ENCODE measurements around the gene XYLT2.
"Not testable (repeated sequence)": the region's sequence is repeated elsewhere in the genome, so short reads cannot be mapped to it uniquely, and the experiment has no call there.

XYLT2 gene

DNA sequence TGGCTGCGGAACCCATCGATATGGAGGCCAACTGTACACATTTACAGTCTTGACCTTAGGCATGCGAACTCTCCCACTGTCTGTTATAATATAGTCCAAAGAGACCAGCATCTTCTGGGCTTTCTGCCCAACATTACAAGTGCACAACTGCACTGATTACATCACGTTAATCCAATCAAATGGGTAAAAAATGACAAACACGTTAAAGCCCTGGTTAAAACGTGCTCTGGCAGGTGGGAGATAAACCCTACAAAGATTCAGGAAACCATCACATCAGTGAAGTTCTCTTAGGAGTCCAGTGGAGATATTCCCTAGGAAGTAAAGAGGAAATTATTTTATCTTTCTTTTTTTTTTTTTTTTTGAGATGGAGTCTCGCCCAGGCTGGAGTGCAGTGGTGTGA is 23.7 kb upstream of the XYLT2 start:
- no peak for DNase-seq

DNA sequence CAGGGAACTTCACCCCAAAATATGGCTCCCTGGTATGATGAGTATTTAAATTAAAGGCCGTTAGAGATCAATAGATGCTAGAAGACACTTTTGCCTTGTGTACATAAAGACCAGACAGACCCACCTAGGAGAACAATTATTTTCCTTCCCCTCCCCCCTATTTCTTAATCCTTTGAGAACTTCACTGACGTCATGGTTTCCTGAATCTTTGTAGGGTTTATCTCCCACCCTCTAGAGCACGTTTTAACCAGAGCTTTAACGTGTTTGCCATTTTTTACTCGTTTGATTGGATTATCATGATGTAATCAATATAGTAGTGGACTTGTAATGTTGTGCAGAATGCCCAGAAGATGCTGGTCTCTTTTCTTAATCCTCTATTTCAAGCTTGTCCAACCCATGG is 22.9 kb upstream of the XYLT2 start:
- no peak for DNase-seq

- no peak for DNase-seq
Observed at GRCh38 chr17:50325906-50326305, 20.0 kb upstream of the XYLT2 start.

DNA sequence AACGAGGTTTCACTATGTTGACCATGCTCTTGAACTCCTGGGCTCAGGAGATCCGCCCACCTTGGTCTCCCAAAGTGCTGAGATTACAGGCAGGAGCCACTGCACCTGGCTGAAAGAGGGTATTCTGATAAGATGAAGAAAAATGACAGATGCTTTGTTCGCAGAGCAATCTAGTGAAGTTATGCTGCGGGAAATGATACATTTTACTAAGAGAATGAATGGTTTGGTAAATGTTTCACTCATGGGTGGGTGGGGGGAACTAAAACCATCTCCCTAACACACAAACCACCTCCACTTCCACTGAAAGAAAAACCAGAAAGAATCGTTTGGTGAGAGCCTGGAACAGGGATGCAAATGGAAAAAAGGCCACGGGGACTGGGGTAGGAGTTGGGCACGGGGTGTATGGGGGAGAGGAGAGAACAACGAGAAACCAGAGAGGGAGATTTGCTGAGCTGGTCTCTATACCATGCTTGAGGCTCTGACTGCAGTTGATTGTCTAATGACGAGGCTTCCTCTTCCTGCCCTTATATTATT is 19.0 kb upstream of the XYLT2 start:
- no peak for DNase-seq

GRCh38 chr17:50328363-50329325 is 17.3 kb upstream of the XYLT2 start:
- DNase-seq: no peak

- DNase-seq: no peak
Observed at GRCh38 chr17:50329716-50330115, 16.2 kb upstream of the XYLT2 start.

GRCh38 chr17:50330151-50330775 is 15.7 kb upstream of the XYLT2 start:
- no peak for DNase-seq

DNA sequence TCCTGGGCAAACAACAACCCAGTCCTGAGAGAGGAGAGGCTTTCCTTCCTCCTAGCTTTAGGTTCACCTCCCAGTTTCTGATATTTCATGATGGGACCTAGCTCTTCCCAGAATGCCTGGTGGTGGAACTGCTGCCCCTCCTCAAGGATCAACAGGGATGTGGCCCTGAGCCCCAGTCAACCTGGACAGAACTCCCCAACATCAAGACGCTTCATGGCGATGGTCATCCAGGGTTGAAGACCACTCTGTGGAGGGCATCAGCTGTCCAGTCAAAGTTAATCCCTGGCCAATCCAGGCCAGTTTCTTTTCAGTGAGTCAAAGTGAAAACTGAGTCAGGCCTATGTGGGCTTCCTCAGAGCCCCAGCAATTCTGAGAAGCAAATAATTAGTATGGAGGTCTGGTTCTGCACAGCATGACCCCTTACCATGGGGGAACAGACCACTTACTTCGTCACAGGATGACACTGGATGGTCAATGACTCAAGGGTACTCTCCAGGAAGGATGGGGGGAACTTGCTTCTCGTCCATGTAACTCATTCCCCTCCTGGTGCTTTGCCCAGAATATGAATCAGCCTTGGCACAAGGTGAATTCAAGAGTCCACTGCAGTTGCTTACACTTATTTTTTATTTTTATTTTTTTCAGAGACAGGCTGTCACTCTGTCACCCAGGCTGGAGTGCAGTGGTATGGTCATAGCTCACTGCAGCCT is 14.7 kb upstream of the XYLT2 start:
- DNase-seq: no peak

GRCh38 chr17:50332196-50332595 is 13.7 kb upstream of the XYLT2 start:
- DNase-seq: no peak

- not testable (repeated sequence) for DNase-seq
Observed at GRCh38 chr17:50333291-50334057, 12.5 kb upstream of the XYLT2 start.

- DNase-seq: no peak
Observed at GRCh38 chr17:50337956-50338355, 8.0 kb upstream of the XYLT2 start.

DNA sequence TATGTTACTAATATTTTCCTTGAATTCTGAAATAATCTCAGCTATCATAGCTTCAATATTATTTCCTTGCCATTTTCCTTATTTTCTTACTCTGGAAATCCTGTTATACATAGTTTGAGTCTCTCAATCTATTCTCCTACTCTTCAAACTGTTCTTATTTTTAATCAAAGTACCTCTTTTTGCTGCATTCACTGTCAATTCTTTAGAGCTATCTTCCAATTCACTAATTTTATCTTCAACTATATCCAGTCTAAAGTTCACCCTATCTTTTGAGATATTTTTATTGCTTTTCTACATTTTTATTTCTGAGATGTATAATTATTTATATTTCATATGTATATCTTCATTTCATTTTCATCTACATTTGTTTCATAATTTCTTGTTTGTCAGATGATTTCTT is 7.3 kb upstream of the XYLT2 start:
- no peak for DNase-seq

DNA sequence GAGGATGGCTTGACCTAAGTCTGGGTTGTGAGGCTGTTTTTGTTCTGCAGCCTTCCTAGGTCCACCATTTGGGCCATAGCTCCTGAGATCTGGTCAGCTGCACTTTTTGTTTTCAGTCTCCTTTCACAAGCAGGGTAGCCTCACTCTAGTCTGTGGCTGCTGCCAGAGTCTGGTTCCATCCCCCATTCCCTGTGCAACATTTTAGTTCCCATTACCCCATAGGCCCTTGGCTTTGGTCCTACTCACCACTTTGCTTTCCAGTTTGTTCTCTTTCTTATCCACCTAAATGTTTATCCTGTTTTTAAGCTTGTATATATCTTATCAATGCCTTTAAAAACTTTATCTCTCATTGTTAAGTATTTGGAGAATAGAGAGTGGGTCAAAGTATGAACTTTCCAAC is 6.5 kb upstream of the XYLT2 start:
- no peak for DNase-seq

DNA sequence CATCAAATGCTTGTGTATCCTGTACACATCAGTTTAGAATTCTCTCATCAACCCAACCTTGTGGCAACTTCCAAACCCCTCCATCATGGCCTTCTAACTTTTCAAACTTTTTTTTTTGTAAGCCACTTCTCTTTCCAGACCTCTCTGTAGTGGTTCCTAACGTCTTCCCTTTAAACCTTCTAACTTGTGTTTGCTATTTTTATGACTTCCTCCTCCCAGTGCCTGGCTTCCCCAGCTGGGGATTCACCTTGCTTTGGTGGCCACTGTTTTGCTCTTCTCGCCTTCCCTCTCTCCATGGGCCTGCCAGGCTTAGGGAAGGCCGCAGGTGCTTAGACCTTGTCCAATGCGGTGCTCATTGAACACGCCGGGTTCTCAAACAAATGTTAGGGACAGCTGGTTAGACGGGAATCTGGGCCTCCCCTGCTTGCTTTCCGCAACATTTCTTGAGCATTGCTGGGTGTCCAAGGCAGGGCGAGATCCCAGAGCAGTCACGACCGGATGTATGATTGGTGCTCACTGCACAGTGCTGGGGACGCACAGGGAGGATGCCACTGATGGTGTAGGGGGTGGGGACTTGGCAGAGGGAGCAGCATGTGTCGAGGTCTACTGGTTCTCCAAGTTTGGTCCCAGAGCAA is 1.1 kb upstream of the XYLT2 start:
- no peak for DNase-seq

- peak; percentile 43 to 57 for DNase-seq
Observed at GRCh38 chr17:50346313-50347116, 589 bp downstream of the XYLT2 start.

DNA sequence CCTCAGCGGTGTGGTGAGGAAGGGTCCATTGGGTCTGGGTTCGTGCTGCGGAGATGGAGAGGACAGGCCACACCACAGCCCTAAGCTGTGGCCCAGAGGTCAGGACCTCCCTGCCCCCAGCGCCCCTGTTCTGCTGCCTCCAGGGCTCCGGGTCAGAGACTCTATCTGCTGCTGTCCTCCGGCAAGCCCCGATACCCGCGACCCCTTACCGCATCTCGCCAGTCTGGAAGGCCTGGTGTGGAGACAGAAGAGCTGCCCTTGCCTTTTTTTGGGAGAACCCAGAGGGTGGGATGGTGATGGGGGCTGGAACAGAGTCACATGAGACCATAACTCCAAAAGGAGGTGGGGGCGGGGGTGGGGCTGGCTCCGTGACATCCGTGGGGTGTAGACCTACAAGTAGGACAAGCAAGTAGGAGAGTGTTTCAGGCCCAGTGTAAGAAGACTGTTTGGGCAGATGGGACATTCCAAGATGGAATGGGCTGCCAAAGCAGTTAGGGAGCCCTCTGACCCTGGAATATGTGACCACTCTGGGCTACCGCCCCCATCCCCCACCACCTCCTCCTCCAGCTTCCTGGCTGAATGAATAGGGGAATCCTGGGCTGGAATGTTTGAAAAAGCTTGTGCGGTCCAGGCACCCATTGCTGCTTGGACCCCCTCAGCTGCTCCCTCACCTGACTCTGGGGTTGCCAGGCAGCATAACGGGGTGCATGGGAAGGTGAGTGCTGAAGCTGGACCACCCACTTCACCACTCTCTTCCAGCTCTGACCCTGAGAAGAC is 1.4 kb downstream of the XYLT2 start:
- no peak for DNase-seq

- DNase-seq: no peak
Observed at GRCh38 chr17:50347894-50348291, 2.0 kb downstream of the XYLT2 start.

DNA sequence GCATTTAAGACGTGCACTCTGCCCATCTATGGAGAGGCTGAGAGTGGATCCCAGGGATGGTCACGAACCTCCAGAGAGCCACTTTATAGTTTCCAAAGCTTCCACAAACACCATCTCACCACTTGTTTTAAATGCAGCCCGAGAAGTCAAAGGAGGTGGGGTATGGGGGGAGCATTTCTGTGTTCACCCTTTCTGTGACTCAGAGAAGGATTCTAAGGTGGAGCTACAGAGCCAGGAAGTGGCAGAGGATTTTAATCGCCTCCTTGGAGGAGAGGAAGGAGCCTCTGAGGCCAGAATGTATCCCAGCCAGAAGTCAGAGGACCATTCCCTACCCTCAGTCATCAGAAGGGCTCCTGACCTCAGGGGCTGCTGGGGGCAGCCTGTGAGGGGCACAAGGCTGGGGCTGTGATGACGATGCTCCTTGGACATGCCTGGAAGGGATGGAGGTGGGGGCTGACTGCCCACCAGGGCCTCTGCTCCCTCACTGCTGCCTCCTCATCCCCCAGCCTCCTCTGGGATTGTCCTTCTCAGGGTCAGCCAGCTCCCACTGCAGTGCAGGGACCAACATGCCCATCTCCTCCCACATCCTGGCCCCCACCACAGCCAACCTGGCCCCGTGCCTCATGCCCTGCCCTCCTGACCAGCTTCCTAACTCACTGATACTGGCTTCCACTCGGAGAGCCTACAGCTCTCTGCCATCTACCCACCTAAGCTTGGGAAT is 2.8 kb downstream of the XYLT2 start:
- DNase-seq: no peak

DNA sequence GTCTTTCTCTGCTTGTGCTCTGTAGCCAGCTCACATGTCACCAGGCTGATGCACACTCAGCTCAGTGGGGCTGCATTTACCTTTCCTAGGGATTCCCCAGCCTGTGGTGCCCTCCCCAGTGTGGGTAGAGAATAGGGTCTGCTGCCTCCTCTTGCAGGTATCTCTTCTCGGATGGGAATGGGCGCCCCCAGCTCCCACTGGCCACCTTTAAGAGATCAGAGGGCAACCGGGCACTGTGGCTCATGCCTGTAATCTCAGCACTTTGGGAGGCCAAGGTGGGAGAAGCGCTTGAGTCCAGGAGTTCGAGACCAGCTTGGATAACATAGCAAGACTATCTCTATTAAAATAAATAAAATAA is 3.3 kb downstream of the XYLT2 start:
- no peak for DNase-seq

- DNase-seq: no peak
Observed at GRCh38 chr17:50350733-50351132, 4.8 kb downstream of the XYLT2 start.

Measured in stimulated activated CD4-positive, alpha-beta T cell treated with anti-CD3 and anti-CD28 coated beads, Interleukin-4, amount 100 ng/mL, for 4 hours (primary cell).